Erythroblast (primary cell): ENCODE results near the gene UROD.

Experiments used
- GATA1 ChIP-seq: IDR thresholded peaks from 2 replicates; pipeline ENCODE4 v1.6.1; 2011; ENCODE audit warnings: low read depth, mild to moderate bottlenecking, control low read depth, low read length, moderate library complexity
- POLR2A ChIP-seq: IDR thresholded peaks from 2 replicates; pipeline ENCODE4 v1.6.1; 2011; ENCODE audit warnings: mild to moderate bottlenecking, low read length

DNA sequence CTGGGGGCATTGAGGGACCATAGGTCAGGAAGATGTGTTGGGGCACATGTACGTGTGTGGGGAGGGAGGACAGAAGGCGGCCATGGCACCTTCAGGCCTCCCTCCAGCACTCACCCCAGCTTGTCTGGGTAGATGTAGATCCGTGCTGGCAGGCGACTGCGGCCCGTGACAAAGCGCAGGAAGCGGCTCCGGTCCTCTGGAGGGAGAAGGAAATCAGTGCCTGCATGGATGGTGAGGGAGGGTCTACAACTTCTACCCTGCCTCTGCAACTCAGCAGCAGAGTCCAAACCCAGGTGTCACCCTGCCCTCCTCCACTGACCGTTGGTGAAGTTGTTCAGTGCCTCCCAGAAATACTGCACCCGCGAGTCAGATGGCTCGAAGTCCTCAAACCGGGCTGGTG lies 8.3 kb upstream of the UROD start:
- no peak for TF ChIP-seq GATA1
- TF ChIP-seq POLR2A: no peak
